Heart left ventricle (tissue), 13 donors: Measurements from ENCODE around the gene HPSE.

Experiments used
- POLR2A ChIP-seq, 2 donors: fragments of 450-650 bp; IDR thresholded peaks; one replicate each; pipeline ENCODE4 v1.6.1; 2017; ENCODE audit warnings: antibody characterized with exemption in 2 of 2, mild to moderate bottlenecking in 2 of 2, moderate library complexity in 2 of 2
- TF ChIP-seq, protein P1 (sequence below), 12 donors: fragments of 200-600 bp; sonication (generic) in 4 of 12; IDR thresholded peaks; one replicate each; pipeline versions ENCODE4 v1.5.0 to v1.8.0; 2018 to 2022; ENCODE audit warnings: antibody characterized with exemption in 12 of 12, mild to moderate bottlenecking in 5 of 12
- donor health status: ischemic (EF 13 %, LVEDD 7.1; RV severe dilation, severe dysfunction).
- donor health status: DM: no; HTN: yes; CAD: no.
- donor health status: DM: no; HTN: no; CAD: no.
- donor health status: ischemic (EF 25% LVEDD 6.9; RV normal size, moderate dysfunction).
- donor health status: ischemic (EF 25% LVEDD 5.7; RV mildly dilated, moderate dysfunction).
- donor health status: ischemic (EF 35%, LVEDD 5.7; RV mildly dilated, moderate dysfunction).
- donor health status: nonischemic (EF 11% LVEDD 7.7; RV severe dilation, severe dysfunction).
- donor health status: DM: yes; HTN: yes; CAD: no.
- donor health status: PGD.
- donor health status: ischemic (EF 29% LVEDD 5.4; RV normal size, mild dysfunction).
- donor health status: nonischemic (EF 23%, LVEDD 6.1; RV moderate dilation, normal function).

DNA sequence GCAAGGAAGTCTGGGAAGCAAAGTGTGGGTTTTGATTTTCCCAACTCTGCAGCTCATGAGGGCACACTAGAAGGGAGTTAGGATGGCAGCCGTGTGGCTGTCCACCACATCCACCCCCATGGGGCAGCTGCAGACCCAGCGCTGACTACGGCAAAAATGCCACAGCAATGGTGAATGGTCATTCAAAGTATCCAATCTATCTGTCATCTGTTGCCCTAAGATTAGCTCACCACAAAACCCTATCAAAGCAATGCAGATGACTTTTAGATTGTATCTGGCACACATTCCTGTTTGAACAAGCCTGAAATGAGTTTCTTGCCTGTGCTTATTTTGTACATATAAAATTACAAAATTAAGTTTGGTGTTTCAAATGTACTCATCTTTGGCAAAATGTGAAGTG, 29.7 kb upstream of the HPSE start:
- TF ChIP-seq, protein P1, sequence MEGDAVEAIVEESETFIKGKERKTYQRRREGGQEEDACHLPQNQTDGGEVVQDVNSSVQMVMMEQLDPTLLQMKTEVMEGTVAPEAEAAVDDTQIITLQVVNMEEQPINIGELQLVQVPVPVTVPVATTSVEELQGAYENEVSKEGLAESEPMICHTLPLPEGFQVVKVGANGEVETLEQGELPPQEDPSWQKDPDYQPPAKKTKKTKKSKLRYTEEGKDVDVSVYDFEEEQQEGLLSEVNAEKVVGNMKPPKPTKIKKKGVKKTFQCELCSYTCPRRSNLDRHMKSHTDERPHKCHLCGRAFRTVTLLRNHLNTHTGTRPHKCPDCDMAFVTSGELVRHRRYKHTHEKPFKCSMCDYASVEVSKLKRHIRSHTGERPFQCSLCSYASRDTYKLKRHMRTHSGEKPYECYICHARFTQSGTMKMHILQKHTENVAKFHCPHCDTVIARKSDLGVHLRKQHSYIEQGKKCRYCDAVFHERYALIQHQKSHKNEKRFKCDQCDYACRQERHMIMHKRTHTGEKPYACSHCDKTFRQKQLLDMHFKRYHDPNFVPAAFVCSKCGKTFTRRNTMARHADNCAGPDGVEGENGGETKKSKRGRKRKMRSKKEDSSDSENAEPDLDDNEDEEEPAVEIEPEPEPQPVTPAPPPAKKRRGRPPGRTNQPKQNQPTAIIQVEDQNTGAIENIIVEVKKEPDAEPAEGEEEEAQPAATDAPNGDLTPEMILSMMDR (IDR thresholded peaks at IDR 0.05): no peak
- no peak for TF ChIP-seq POLR2A (IDR thresholded peaks at IDR 0.05)
